Measurements from ENCODE around the gene ELMO2. TPM values are rescaled to one million over a fixed set of nuclear protein-coding genes. Genes with fewer than 3 reads are reported as not detected.
"Not testable (repeated sequence)": the region's sequence is repeated elsewhere in the genome, so short reads cannot be mapped to it uniquely, and the experiment has no call there.

The ELMO2 gene
- total RNA-seq, 1 experiment from 2014 or later, result 45.5 TPM

GRCh38 chr20:46411637-46412036 is 5.2 kb upstream of the ELMO2 start:
- in situ Hi-C loops (cut with HindIII; ENCODE audit: low sequenced_read_pairs), result no loop called here
- DNase-seq (ENCODE audit: low spot score), result no peak

GRCh38 chr20:46408281-46408731 is 1.9 kb upstream of the ELMO2 start:
- in situ Hi-C loops (cut with HindIII; ENCODE audit: low sequenced_read_pairs), result no loop called here

GRCh38 chr20:46407671-46407996 is 1.2 kb upstream of the ELMO2 start:
- in situ Hi-C loops (cut with HindIII; ENCODE audit: low sequenced_read_pairs), result no loop called here
- DNase-seq (ENCODE audit: low spot score), result no peak

More at GRCh38 chr20:46408281-46408731, 1.9 kb upstream of the ELMO2 start:
- DNase-seq (ENCODE audit: low spot score), result no peak

- peak; percentile 85 for DNase-seq (ENCODE audit: low spot score)
- in situ Hi-C loops (cut with HindIII; ENCODE audit: low sequenced_read_pairs), result no loop called here
These were observed 713 bp upstream of the ELMO2 start for GRCh38 chr20:46406986-46407670.

DNA sequence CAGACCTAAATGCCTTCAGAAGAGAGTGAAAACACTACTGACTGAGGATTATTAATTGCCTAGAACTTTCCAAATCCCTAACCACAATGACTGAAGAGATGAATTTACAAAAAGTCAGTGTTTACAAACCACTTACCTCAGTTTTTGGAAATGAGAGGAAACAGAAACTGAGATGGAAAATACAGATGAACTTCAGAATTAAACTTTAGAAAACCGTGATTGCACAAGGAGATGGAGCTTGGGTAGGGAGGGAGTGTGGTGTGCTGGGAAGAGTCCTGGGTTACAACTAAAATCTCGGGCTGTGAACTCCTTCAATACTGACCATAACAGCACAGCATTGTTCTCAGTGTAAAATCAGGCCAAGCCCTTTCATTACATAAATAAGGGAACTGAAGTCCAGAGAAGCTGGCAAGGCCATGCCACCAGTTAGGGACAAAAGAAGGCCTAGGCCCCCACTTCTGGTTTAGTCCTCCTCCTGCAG is 4.0 kb downstream of the ELMO2 start:
- DNase-seq (ENCODE audit: low spot score), result peak; percentile 43
- in situ Hi-C loops (cut with HindIII; ENCODE audit: low sequenced_read_pairs), result no loop called here

GRCh38 chr20:46401478-46401860 is 4.9 kb downstream of the ELMO2 start:
- in situ Hi-C loops (cut with HindIII; ENCODE audit: low sequenced_read_pairs), result no loop called here
- DNase-seq (ENCODE audit: low spot score), result peak; percentile 63

- DNase-seq (ENCODE audit: low spot score), result peak; percentile 26
- in situ Hi-C loops (cut with HindIII; ENCODE audit: low sequenced_read_pairs), result no loop called here
These were observed 5.5 kb downstream of the ELMO2 start for GRCh38 chr20:46400828-46401477.

DNA sequence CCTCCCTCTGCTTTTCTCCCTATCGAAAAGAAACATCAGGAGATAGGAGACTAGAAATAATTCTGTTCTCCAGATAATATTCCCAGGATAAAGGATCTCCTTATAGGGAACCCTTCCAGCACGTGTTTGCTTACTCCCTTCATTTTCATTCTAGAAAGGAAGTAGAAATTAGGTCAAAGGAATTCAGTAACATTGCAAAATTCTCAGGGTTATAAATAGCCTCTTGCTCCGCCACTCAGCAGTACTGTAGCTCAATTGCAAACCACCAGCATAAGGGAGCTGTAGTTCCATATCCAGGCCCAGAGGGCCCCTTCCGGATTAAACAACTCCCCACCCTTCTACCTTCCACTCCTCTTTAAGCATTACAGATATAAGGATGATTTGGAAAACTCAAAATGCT is 6.2 kb downstream of the ELMO2 start:
- in situ Hi-C loops (cut with HindIII; ENCODE audit: low sequenced_read_pairs), result no loop called here
- DNase-seq (ENCODE audit: low spot score), result peak; percentile 83

DNA sequence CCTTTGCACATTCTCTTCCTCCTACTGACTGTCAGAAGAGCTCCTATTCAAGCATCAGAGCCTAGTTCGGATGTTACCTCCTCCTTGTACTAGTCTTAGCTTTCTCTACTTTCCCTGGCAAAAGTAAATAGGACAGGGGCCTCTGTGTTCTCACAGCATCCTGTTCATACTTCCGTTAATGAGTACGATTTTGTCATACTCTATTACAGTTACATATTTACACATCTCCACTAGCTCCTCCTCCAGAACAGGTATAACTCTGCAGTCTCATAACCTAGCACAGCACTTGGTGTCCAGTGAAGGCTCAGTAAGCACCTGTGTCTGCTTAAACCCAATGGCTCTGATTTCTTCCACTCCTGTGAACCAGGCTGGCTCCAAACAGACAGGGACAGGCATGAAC is 7.0 kb downstream of the ELMO2 start:
- in situ Hi-C loops (cut with HindIII; ENCODE audit: low sequenced_read_pairs), result no loop called here
- DNase-seq (ENCODE audit: low spot score), result no peak

- in situ Hi-C loops (cut with HindIII; ENCODE audit: low sequenced_read_pairs), result no loop called here
- DNase-seq (ENCODE audit: low spot score), result peak; percentile 76
These were observed 7.5 kb downstream of the ELMO2 start for GRCh38 chr20:46398963-46399362.

GRCh38 chr20:46396052-46396740 is 10.2 kb downstream of the ELMO2 start:
- no peak for DNase-seq (ENCODE audit: low spot score)
- in situ Hi-C loops (cut with HindIII; ENCODE audit: low sequenced_read_pairs), result no loop called here

DNA sequence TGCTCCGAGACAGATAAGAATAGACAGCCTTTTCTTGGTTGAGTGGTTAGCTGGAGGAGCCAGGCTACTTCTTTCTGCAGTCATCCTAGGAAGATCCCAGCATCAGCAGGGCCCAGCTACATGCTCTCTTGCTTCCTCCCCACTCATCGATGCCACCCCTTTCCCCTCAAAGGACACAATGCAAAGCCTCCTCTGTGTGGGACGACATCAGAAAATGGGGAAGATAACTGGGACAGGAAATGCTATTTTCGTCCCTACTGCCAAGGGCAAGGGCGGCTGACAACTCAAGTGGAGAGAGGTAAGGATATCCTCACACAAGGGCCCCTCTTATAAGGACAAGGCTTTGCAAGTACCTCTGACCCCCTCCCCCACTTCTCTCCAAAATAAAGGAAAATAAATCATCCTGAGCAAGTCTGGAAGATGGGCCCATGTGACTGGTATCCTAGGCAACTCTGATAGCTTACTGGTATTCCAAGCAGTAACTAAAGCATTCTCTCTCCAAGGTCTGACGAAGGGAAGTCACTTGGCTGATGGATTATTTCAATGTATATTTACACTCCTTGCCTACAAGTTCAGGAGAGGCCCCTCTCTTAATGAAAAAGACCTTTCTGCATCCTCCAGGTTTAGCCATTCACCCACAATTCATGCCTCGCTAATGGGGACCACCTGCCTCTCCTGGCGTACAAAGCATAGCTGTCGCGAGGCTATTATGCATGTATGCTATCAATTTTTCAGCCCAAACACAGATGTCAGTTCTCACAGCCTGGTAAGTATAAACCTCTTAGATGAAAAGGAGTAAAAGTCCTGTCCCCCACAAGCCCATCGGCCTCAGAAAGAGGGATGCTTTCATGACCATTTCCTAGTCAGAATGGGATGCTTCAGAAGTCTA is 11.3 kb downstream of the ELMO2 start:
- no peak for DNase-seq (ENCODE audit: low spot score)
- in situ Hi-C loops (cut with HindIII; ENCODE audit: low sequenced_read_pairs), result no loop called here

DNA sequence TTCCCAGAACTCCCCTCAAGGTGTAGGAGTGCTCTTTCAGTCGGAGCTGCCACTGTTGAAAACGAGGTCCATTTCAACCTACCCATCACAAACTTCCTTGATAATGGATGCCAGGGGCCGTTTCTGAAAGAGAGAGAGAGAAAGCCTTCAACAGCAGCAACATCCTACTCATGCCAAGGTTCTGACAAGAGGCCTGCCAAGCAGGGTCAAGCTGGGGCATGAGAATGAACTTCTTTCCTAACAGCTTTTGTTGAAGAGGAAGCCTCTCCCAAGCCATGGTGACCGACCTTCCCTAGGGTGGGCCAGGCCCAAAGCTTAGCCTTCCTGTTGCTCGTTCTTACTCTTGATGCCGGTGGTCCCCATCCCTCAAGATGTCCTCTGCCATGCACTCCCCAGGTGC is 12.4 kb downstream of the ELMO2 start:
- no peak for DNase-seq (ENCODE audit: low spot score)
- in situ Hi-C loops (cut with HindIII; ENCODE audit: low sequenced_read_pairs), result no loop called here

DNA sequence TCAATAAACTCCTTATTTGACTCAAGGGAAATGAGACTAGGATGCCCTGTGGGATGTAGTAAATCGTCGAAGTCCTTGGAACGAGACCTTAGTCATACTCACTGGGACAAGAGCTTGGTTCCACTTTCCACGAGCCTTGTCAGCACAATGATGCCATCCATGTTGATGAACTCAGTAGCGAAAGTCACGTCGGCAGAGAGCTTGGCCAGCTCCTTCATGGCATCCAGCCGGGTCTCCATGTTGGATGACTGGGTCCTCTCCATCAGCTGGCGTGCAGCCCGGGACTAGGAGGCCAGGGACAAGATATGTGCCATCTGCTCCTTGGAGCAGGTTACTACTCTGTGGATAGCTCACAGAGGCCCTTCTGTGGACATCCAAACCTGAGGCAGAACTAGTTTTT is 17.5 kb downstream of the ELMO2 start:
- in situ Hi-C loops (cut with HindIII; ENCODE audit: low sequenced_read_pairs), result no loop called here
- peak; percentile 98 for DNase-seq (ENCODE audit: low spot score)

GRCh38 chr20:46388201-46388836 is 18.1 kb downstream of the ELMO2 start:
- in situ Hi-C loops (cut with HindIII; ENCODE audit: low sequenced_read_pairs), result no loop called here
- DNase-seq (ENCODE audit: low spot score), result peak; percentile 93

GRCh38 chr20:46387054-46387453 is 19.4 kb downstream of the ELMO2 start:
- in situ Hi-C loops (cut with HindIII; ENCODE audit: low sequenced_read_pairs), result not testable (repeated sequence)

GRCh38 chr20:46378412-46379009 is 27.9 kb downstream of the ELMO2 start:
- DNase-seq (ENCODE audit: low spot score), result no peak
- in situ Hi-C loops (cut with HindIII; ENCODE audit: low sequenced_read_pairs), result no loop called here

More at GRCh38 chr20:46387054-46387453, 19.4 kb downstream of the ELMO2 start:
- DNase-seq (ENCODE audit: low spot score), result not testable (repeated sequence)

- in situ Hi-C loops (cut with HindIII; ENCODE audit: low sequenced_read_pairs), result no loop called here
- no peak for DNase-seq (ENCODE audit: low spot score)
These were observed 28.9 kb downstream of the ELMO2 start for GRCh38 chr20:46377518-46377917.

All from G401 (cell line).